ENCODE data around the gene PLA1A. TPM values are rescaled to one million over a fixed set of nuclear protein-coding genes. Genes with fewer than 3 reads are reported as not detected.

PLA1A gene
- polyA plus RNA-seq, 1 experiment, result not detected

GRCh38 chr3:119579366-119580066, 18.2 kb upstream of the PLA1A start, which contains the start of gene ADPRH:
Gene ADPRH, plus strand, starts transcription at chr3:119579492. Its CDS starts 2,678 bp downstream, at chr3:119582170.
- no peak for TF ChIP-seq CTCF (IDR thresholded peaks at IDR 0.05; ENCODE audit: low read depth, low read length)
- peak within 1 kb of the TSS; percentile 63 for H3K4me3 ChIP-seq (ENCODE audit: low read depth, low read length)
- no peaks in the 10 kb centered on the region; the same call in 1 of the 2 replicates for H3K9me3 ChIP-seq (ENCODE audit: control insufficient read depth, insufficient read depth, low read length)
- no peaks in the 10 kb centered on the region for H3K27me3 ChIP-seq (ENCODE audit: control insufficient read depth, insufficient read depth, low read length)
- ChIA-PET POLR2A (no interaction called here), CTCF (no interaction called here)
- no peak within 1 kb of the TSS for H3K27ac ChIP-seq (ENCODE audit: low read depth, low read length)
- no peak for DNase-seq (ENCODE audit: low read depth, low spot score)

GRCh38 chr3:119580067-119580760, 17.5 kb upstream of the PLA1A start:
- POLR2A ChIA-PET, result interaction anchor here (0.6 kb wide), 1 partner anchor 225 kb away, joined by 4 read pairs; no protein-coding TSS in a partner anchor
- Histone ChIP-seq H3K27me3 (ENCODE audit: control insufficient read depth, insufficient read depth, low read length) (no peaks in the 10 kb centered on the region), H3K4me3 (ENCODE audit: low read depth, low read length) (peak overlapping the region; percentile 63), H3K27ac (ENCODE audit: low read depth, low read length) (no peak overlapping the region), H3K9me3 (ENCODE audit: control insufficient read depth, insufficient read depth, low read length) (no peaks in the 10 kb centered on the region; the same call in 1 of the 2 replicates)
- CTCF ChIA-PET, result interaction anchor here (0.5 kb wide), 1 partner anchor 46 kb away, joined by 4 read pairs; no protein-coding TSS in a partner anchor
- DNase-seq (ENCODE audit: low read depth, low spot score), result no peak
- TF ChIP-seq CTCF (IDR thresholded peaks at IDR 0.05; ENCODE audit: low read depth, low read length), result no peak

GRCh38 chr3:119582178-119582577, 15.5 kb upstream of the PLA1A start:
- H3K27ac ChIP-seq (ENCODE audit: low read depth, low read length), result no peak overlapping the region
- ChIA-PET CTCF (no interaction called here), POLR2A (no interaction called here)
- TF ChIP-seq CTCF (IDR thresholded peaks at IDR 0.05; ENCODE audit: low read depth, low read length), result no peak
- no peak overlapping the region for H3K4me3 ChIP-seq (ENCODE audit: low read depth, low read length)
- no peak for DNase-seq (ENCODE audit: low read depth, low spot score)
- H3K27me3 ChIP-seq (ENCODE audit: control insufficient read depth, insufficient read depth, low read length), result no peaks in the 10 kb centered on the region
- no peaks in the 10 kb centered on the region; the same call in 1 of the 2 replicates for H3K9me3 ChIP-seq (ENCODE audit: control insufficient read depth, insufficient read depth, low read length)

- no peak for DNase-seq (ENCODE audit: low read depth, low spot score)
- POLR2A ChIA-PET, result no interaction called here
- TF ChIP-seq CTCF (IDR thresholded peaks at IDR 0.05; ENCODE audit: low read depth, low read length), result no peak
- CTCF ChIA-PET, result no interaction called here
- Histone ChIP-seq H3K27me3 (ENCODE audit: control insufficient read depth, insufficient read depth, low read length) (peaks cover 15% of the 10 kb centered on the region), H3K27ac (ENCODE audit: low read depth, low read length) (no peak overlapping the region), H3K4me3 (ENCODE audit: low read depth, low read length) (no peak overlapping the region), H3K9me3 (ENCODE audit: control insufficient read depth, insufficient read depth, low read length) (peaks cover under 1% of the 10 kb centered on the region; the same call in 1 of the 2 replicates)
Measured at GRCh38 chr3:119585208-119585607, 12.5 kb upstream of the PLA1A start.

Data from AG04450 (cell line).